Central memory CD8-positive, alpha-beta T cell (primary cell): ENCODE results near the gene FLYWCH1.

Experiments
- ATAC-seq: fragments of 150-1000 bp; cut with Tn5 transposase; replicated peaks from 2 replicates; pipeline ENCODE4 v1.10.0; 2022; ENCODE audit warnings: mild to moderate bottlenecking, moderate FRiP score, moderate number of reproducible peaks; ENCODE audit not compliant: poor library complexity, severe bottlenecking; ENCODE audit errors: extremely low read depth
- DNase-seq, 2 donors: peaks; one replicate each; pipeline ENCODE4 v3.0.0; 2021; ENCODE audit warnings: low spot score in 2 of 2
- H3K27ac Mint-ChIP-seq: one replicate; pipeline ENCODE4 v1.8.0; 2022; ENCODE audit warnings: low read depth, mild to moderate bottlenecking, moderate library complexity, mixed read lengths
- H3K27me3 Mint-ChIP-seq: one replicate; pipeline ENCODE4 v1.8.0; 2022; ENCODE audit warnings: mixed read lengths
- H3K36me3 Mint-ChIP-seq: one replicate; pipeline ENCODE4 v1.8.0; 2022; ENCODE audit warnings: mild to moderate bottlenecking, moderate library complexity, mixed read lengths; ENCODE audit not compliant: insufficient read depth
- H3K4me1 Mint-ChIP-seq: one replicate; pipeline ENCODE4 v1.8.0; 2022; ENCODE audit warnings: mixed read lengths
- H3K4me3 Mint-ChIP-seq: one replicate; pipeline ENCODE4 v1.8.0; 2022; ENCODE audit warnings: mild to moderate bottlenecking, moderate library complexity, mixed read lengths
- H3K9me3 Mint-ChIP-seq: one replicate; pipeline ENCODE4 v1.8.0; 2022; ENCODE audit warnings: mixed read lengths

Gene FLYWCH1

GRCh38 chr16:2955438-2955778 is 43.7 kb downstream of the FLYWCH1 start:
- Mint-ChIP-seq H3K4me1 (no peaks in the 10 kb centered on the region), H3K27ac (no peak overlapping the region), H3K9me3 (no peaks in the 10 kb centered on the region), H3K36me3 (peaks cover 2% of the 10 kb centered on the region), H3K27me3 (peaks cover 49% of the 10 kb centered on the region), H3K4me3 (no peak overlapping the region)
- no peak for DNase-seq
- ATAC-seq, result no peak

- Mint-ChIP-seq H3K27me3 (peaks cover 49% of the 10 kb centered on the region), H3K27ac (no peak overlapping the region), H3K4me1 (no peaks in the 10 kb centered on the region), H3K9me3 (no peaks in the 10 kb centered on the region), H3K4me3 (no peak overlapping the region), H3K36me3 (peaks cover 2% of the 10 kb centered on the region)
- no peak for DNase-seq
- no peak for ATAC-seq
These were observed 44.2 kb downstream of the FLYWCH1 start for GRCh38 chr16:2955779-2956578.

- H3K4me1 Mint-ChIP-seq, result peaks cover 1% of the 10 kb centered on the region
- no peak overlapping the region for H3K27ac Mint-ChIP-seq
- ATAC-seq (no peak), DNase-seq (no peak)
- H3K9me3 Mint-ChIP-seq, result no peaks in the 10 kb centered on the region
- H3K36me3 Mint-ChIP-seq, result peaks cover 2% of the 10 kb centered on the region
- no peak overlapping the region for H3K4me3 Mint-ChIP-seq
- H3K27me3 Mint-ChIP-seq, result peaks cover 53% of the 10 kb centered on the region
These were observed 44.8 kb downstream of the FLYWCH1 start for GRCh38 chr16:2956579-2956956.

GRCh38 chr16:2959206-2959605 is 47.5 kb downstream of the FLYWCH1 start:
- H3K36me3 Mint-ChIP-seq, result peaks cover 3% of the 10 kb centered on the region
- H3K4me1 Mint-ChIP-seq, result peaks cover 14% of the 10 kb centered on the region
- H3K9me3 Mint-ChIP-seq, result no peaks in the 10 kb centered on the region
- DNase-seq (no peak), ATAC-seq (no peak)
- peaks cover 58% of the 10 kb centered on the region for H3K27me3 Mint-ChIP-seq
- no peak overlapping the region for H3K4me3 Mint-ChIP-seq
- no peak overlapping the region for H3K27ac Mint-ChIP-seq

GRCh38 chr16:2960183-2961010 is 48.7 kb downstream of the FLYWCH1 start:
- ATAC-seq, result no peak
- no peak overlapping the region for H3K4me3 Mint-ChIP-seq
- DNase-seq, result no peak
- H3K36me3 Mint-ChIP-seq, result peaks cover 6% of the 10 kb centered on the region
- H3K27me3 Mint-ChIP-seq, result peaks cover 58% of the 10 kb centered on the region
- no peak overlapping the region for H3K27ac Mint-ChIP-seq
- H3K9me3 Mint-ChIP-seq, result no peaks in the 10 kb centered on the region
- H3K4me1 Mint-ChIP-seq, result peaks cover 16% of the 10 kb centered on the region

GRCh38 chr16:2962334-2963073 is 50.8 kb downstream of the FLYWCH1 start:
- DNase-seq, result no peak
- Mint-ChIP-seq H3K27ac (no peak overlapping the region), H3K4me1 (peaks cover 16% of the 10 kb centered on the region), H3K4me3 (peak overlapping the region; percentile 16), H3K27me3 (peaks cover 44% of the 10 kb centered on the region), H3K36me3 (peaks cover 6% of the 10 kb centered on the region), H3K9me3 (no peaks in the 10 kb centered on the region)
- no peak for ATAC-seq

- DNase-seq, result no peak
- Mint-ChIP-seq H3K36me3 (peaks cover 6% of the 10 kb centered on the region), H3K9me3 (no peaks in the 10 kb centered on the region), H3K4me1 (peaks cover 21% of the 10 kb centered on the region), H3K4me3 (peak overlapping the region; percentile 77), H3K27ac (no peak overlapping the region), H3K27me3 (peaks cover 49% of the 10 kb centered on the region)
- ATAC-seq, result no peak
These were observed 51.5 kb downstream of the FLYWCH1 start for GRCh38 chr16:2963074-2963722.

GRCh38 chr16:2963723-2964474 is 52.2 kb downstream of the FLYWCH1 start, which contains the start of gene KREMEN2:
TSS of gene KREMEN2 (plus strand) at chr16:2964275. CDS start at chr16:2964521, 246 bp downstream.
- Mint-ChIP-seq H3K4me3 (peak within 1 kb of the TSS; percentile 77), H3K27ac (no peak within 1 kb of the TSS), H3K4me1 (peaks cover 27% of the 10 kb centered on the region), H3K36me3 (peaks cover 6% of the 10 kb centered on the region), H3K9me3 (no peaks in the 10 kb centered on the region), H3K27me3 (peaks cover 51% of the 10 kb centered on the region)
- ATAC-seq (no peak), DNase-seq (no peak)

GRCh38 chr16:2964475-2965336 is 53.0 kb downstream of the FLYWCH1 start:
- Mint-ChIP-seq H3K36me3 (peaks cover 6% of the 10 kb centered on the region), H3K4me1 (peaks cover 27% of the 10 kb centered on the region), H3K4me3 (peak overlapping the region; percentile 77), H3K27me3 (peaks cover 43% of the 10 kb centered on the region), H3K9me3 (no peaks in the 10 kb centered on the region), H3K27ac (no peak overlapping the region)
- ATAC-seq (no peak), DNase-seq (no peak)

- no peak for ATAC-seq
- Mint-ChIP-seq H3K27me3 (peaks cover 36% of the 10 kb centered on the region), H3K4me3 (no peak overlapping the region), H3K4me1 (peaks cover 31% of the 10 kb centered on the region), H3K36me3 (peaks cover 4% of the 10 kb centered on the region), H3K9me3 (no peaks in the 10 kb centered on the region), H3K27ac (no peak overlapping the region)
- DNase-seq, result no peak
These were observed 54.5 kb downstream of the FLYWCH1 start for GRCh38 chr16:2966043-2966807.
